Epithelial cell of prostate (primary cell): ENCODE results near the gene ADK.

Experiments used
- DNase-seq: peaks from one replicate; pipeline ENCODE4 v3.0.0-alpha.2; 2011; ENCODE audit warnings: low read depth, low spot score
- H3K27ac ChIP-seq: fragments of 450-650 bp; 2 replicates; pipeline ENCODE4 v1.5.1; 2017; ENCODE audit warnings: mild to moderate bottlenecking

Gene ADK

DNA sequence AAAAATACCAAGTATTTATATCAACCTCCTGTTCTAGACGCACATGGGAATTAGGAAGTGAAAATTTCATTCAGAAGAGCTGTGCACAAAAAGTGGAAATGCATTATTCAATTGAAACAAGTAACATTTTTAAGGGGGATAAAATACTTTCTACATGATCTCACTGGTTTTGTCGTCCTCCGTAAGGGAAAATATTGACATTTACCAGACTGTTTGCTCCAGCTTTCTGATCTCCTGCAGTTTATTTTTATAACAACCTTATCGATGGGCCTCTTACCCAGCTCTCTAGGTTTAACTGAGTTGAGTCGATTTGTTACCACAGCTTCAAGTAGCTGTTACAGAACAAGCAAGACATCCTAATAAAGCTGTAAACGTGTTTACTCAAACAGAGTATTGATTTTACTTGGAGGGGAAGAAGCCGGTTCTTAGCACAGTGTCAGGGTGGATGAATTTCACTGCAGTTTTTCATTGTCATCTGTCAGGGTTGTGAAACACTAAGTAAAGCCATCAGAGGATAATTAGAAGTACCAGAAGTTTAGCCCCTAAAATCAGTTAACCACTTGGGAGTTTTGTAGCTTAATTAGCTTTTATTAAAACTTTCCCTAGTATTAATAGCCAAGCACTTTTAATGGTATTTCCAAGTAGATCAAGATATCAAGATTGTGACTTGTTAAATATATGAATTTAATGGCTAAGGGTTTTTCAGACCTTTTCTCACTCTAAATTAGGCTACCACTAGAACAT lies 532.8 kb downstream of the ADK start:
- no peak overlapping the region for H3K27ac ChIP-seq
- no peak for DNase-seq

DNA sequence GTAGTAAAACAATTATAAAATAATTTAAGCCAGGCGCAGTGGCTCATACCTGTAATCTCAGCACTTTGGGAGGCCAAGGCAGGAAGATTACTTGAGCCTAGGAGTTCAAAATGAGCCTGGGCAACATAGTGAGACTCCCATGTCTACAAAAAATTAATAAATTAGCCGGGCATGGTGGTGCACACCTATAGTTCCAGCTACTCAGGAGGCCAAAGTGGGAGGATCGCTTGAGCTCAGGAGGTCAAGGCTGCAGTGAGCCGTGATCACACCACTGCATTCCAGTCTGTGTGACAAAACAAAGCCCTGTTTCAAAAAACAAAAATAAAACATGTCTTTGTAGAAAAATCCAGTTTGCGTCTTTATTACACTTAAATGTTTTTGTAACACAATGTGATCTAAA lies 533.4 kb downstream of the ADK start:
- no peak overlapping the region for H3K27ac ChIP-seq
- DNase-seq = no peak

DNA sequence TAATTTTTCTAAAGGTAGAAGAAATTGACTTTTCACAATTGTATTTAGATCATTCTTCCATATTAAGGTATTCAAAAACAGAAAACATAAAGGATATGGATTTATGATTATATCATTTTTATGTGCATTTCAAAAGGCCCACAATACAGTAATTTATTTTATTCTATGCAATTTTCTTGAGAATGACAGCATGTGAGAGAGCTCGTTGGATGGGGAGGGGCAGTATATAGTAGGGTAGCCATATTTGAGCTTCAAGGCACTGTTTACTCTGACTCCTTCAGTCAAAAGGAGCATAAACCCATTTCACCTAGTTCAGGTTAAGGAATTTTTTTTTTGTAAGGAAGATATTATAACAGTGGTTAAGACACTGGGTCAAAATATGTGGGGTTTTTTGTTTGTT lies 534.5 kb downstream of the ADK start:
- no peak overlapping the region for H3K27ac ChIP-seq
- DNase-seq = no peak

DNA sequence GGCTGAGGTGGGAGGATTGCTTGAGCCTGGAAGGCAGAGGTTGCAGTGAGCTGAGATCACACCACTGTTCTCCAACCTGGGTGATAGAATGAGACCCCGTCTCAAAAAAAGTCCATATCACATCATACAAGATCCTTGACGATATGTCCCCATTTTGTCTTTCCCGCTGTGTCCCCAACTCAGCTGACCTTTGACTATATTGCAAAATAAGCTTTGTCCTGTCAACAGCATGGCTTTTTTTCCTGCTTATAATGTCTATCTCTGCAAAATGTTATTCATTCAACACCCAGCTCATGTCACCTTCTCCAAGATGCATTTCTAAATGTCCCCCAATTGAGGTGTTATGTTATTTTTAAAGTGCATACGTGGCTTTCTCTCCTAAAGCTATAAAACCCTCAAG lies 539.4 kb downstream of the ADK start:
- H3K27ac ChIP-seq = no peak overlapping the region
- DNase-seq = no peak

DNA sequence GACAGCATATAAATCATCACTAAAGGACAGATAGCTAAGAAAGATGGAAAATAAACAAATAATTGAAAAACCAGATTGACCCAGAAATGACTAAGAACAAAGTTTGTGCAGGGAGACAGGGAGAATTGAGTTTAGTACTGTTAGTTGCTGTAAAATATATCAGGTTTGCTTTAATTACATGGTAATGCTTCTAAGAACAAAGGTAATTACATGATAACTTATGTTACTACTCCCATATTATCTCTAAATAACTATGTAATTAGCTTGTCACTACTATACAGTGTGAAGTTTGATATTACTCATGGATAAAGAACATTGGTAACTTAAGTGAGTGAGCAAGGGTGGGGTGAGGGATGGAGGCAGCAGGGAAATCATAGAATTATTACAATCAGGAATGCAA lies 540.1 kb downstream of the ADK start:
- no peak for DNase-seq
- no peak overlapping the region for H3K27ac ChIP-seq

GRCh38 chr10:74704629-74705357 lies 553.8 kb downstream of the ADK start:
- DNase-seq = no peak
- H3K27ac ChIP-seq = no peak overlapping the region

GRCh38 chr10:74705358-74705980 lies 554.4 kb downstream of the ADK start:
- no peak for DNase-seq
- H3K27ac ChIP-seq = no peak overlapping the region

GRCh38 chr10:74706966-74707365 lies 555.9 kb downstream of the ADK start:
- no peak for DNase-seq

GRCh38 chr10:74708246-74708645 lies 557.2 kb downstream of the ADK start:
- no peak for DNase-seq

More at GRCh38 chr10:74706966-74707365, 555.9 kb downstream of the ADK start:
- H3K27ac ChIP-seq = no peak overlapping the region

DNA sequence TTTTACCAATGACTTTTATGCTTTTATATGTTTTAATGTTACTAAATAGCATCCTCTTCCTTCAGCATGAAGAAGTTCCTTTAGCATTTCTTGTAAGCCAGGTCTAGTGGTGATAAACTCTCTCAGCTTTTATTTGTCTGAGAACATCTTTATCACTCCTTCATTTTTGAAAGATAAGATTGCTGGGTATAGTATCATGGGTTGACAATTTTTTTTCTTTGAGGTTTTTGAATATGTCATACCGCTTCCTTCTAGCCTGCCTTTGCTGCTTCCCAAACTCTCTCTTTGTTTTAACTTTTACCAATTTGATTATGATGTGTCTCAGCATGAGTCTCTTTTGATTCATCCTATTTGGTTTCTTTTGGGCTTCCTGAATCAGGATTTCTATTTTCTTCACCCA lies 567.2 kb downstream of the ADK start:
- no peak for DNase-seq
- no peak overlapping the region for H3K27ac ChIP-seq

More at GRCh38 chr10:74708246-74708645, 557.2 kb downstream of the ADK start:
- H3K27ac ChIP-seq = no peak overlapping the region

- H3K27ac ChIP-seq = no peak overlapping the region
- DNase-seq = no peak
Observed at GRCh38 chr10:74728225-74728624, 577.2 kb downstream of the ADK start.

DNA sequence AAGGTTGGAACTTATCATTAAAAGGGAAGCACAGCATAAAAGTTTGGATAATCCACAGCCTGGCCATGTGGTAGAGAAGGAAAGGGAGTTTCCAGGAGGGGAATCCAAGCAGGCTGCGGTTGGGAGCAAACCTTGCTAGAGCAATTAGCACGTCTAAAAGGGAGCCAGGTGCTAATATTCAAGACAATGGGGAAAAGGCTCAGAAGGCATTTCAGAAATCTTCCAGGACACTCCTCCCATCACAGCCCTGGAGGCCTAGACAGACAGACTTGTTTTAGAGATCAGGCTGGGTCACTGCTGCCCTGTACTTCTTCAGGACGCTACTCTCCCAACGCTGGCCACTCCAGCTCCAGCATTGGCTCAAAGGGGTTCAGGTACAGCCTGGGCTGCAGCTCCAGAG lies 579.2 kb downstream of the ADK start:
- no peak overlapping the region for H3K27ac ChIP-seq
- DNase-seq = no peak

DNA sequence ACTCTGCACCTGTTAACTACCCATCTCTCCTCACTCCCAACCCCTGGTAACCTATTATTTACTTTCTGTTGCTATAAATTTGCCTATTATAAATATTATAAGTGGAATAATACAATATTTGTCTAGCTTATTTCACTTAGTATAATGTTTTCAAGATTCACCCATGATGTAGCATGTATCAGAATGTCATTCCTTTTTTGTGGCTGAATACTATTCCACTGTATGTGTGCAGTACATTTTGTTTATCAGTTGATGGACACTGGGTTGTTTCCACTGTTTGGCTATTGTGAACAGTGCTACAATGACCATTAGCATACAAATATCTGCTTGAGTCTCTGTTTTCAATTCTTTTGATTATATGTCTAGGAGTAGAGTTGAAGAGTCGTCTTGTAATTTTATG lies 582.6 kb downstream of the ADK start:
- no peak overlapping the region for H3K27ac ChIP-seq
- no peak for DNase-seq

DNA sequence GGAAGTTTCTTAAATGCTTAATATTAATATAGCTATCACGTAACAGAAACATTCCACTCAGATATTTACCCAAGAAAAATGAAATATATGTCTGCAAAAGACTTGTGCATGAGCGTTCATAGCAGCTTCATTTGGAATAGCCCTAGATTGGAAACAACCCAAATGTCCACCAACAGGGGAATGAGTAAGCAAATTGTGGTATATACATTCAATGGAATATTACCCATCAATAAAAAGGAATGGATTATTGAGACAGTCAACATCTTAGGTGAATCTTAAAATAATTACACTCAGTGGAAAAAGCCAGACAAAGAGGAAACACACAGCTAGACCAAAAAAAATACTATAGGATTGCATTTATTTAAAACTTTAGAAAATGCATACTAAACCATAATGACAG lies 585.0 kb downstream of the ADK start:
- no peak for DNase-seq
- H3K27ac ChIP-seq = no peak overlapping the region

GRCh38 chr10:74738052-74738451 lies 587.0 kb downstream of the ADK start:
- no peak for DNase-seq
- H3K27ac ChIP-seq = no peak overlapping the region

DNA sequence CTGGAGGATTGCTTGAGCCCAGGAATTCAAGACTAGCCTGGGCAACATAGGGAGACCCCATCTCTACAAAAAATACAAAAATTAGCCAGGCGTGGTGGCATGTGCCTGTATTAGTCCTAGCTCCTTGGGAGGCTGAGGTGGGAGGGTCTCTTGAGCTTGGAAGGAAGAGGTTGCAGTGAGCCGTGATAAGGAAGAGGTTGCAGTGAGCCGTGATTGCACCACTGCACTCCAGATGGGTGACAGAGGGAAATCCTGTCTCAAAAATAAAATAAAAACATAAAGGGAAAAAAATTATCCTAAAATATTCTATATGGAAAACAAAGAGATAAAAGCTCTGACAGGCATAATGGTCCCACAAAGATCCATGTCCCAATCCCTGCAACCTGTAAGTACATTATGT lies 587.5 kb downstream of the ADK start:
- DNase-seq = no peak

DNA sequence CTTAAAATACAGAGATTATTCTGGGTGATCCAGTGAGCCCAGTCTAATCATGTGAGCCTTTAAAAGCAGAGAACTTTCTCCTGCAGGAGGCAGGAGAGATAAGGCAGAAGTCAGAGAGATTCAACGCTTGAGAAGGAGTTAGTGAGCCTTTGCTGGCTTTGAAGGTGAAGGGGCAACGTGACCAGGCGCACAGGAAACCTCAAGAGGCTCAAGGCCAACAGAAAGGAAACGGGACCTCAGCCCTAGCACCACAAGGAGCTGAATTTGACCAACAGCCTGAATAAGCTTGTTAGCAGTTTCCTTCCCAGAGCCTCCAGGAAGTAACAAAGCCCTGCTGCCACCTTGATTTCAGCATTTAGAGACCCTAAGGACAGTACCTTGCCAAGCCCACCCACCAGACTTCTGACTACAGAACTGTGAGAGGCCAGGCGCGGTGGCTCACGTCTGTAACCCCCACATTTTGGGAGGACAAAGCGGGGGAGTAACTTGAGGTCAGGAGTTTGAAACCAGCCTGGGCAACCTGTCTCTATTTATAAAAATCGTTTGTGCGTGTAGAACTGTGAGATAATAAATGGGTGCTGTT lies 588.1 kb downstream of the ADK start:
- no peak for DNase-seq
- no peak overlapping the region for H3K27ac ChIP-seq

More for the DNA sequence above, 587.5 kb downstream of the ADK start:
- no peak overlapping the region for H3K27ac ChIP-seq

GRCh38 chr10:74743401-74743800 lies 592.4 kb downstream of the ADK start:
- DNase-seq = no peak
- H3K27ac ChIP-seq = no peak overlapping the region

GRCh38 chr10:74745449-74745848 lies 594.4 kb downstream of the ADK start:
- no peak overlapping the region for H3K27ac ChIP-seq

DNA sequence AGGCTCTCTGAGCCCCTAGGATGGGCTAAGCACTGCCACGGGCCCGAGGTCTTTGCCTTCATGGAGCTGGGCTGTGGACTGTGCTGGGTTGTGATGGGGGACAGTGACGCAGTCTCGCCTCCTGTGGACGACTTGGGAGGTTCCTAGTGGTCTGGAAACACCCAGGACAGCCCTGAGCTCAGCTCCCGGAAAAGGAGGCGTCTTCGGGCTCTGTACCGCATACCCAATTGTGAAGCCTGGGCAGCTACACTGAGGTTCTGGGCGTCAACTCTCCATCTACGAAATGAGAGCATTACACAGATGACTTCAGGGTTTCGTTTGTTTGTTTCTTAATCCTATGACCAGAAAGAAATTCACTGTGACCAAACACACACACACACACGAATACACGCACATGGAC lies 595.8 kb downstream of the ADK start:
- DNase-seq = no peak
- H3K27ac ChIP-seq = no peak overlapping the region

More at GRCh38 chr10:74745449-74745848, 594.4 kb downstream of the ADK start:
- DNase-seq = no peak

DNA sequence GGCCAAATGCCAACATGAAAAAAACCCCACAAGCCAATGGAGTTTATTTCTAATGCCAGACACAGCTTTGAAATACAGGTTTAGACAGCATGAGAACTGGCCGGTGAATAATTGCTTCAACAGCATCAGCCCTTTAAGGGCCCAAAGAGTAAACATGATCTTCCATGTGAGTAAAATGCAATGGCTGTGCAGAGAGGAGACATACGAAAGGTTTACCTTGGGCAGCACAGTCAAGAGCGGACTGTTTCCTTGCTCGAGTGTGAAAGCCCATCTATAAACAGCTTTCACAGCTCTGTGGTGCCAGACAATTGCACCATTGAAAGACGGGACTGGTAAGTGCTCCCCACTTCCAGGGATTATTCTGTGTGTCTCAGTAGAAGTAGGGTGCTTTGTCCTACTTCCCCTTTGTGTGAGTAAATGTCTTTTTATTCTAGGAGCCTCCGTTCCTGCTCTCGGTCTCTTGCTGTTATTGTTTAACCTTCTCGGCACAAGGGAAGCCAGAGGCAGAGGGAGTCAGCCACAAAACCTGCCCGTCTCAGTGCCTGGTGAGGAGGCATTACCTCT lies 597.5 kb downstream of the ADK start:
- DNase-seq = no peak
- H3K27ac ChIP-seq = no peak overlapping the region
